HG03460 (cell line): Measurements from ENCODE around the gene WASF2.
"Not testable (repeated sequence)": the region's sequence is repeated elsewhere in the genome, so short reads cannot be mapped to it uniquely, and the experiment has no call there.

ENCODE experiments used
- ATAC-seq: cut with Tn5 transposase; IDR thresholded peaks from one replicate; pipeline ENCODE4 v1.9.1; 2021; ENCODE audit not compliant: unreplicated experiment

Gene WASF2

DNA sequence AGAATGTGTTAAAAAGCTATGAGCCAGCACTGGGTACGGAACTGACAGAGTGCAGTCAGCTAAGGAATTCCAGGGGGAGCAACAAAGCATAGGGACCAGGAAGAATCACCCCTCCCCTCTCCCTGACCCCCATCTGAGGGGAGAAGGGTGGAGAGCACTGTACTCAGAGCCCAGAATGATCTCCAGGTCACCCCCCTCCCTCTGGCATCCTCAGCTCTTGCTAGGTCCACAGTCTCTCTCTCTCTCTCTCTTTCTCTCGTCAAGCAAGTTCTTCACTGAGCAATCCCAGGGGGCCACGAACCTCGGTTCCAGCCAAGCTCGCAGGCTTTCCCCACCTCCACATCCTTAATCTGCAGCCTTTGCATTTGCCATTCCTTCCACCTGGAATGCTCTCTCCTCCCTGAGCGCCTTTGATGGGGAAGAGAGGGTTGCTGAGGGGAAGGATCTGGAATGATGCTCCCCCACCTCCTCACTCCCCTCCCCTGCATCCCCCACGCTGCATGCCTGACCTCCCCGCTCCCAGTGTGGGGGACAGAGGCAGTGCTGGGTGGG is 6.7 kb upstream of the WASF2 start:
- ATAC-seq: no peak

DNA sequence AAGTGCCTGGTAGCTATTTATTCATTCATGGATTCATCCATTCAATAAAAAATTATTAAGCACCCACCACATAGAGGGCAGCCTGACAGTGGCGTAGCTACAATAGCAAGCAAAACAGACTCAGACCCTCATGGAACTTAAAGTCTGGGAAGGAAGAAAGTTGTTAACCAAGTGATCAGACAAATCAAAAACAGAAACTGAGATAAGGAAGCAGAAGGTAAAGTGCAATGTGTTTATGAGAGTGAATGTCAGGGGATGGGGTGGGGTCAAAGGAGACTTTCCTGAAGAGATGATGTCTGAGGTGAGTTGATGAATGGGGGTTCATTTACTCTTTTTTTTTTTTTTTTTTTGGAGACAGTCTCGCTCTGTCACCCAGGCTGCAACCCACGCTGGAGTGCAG is 2.8 kb upstream of the WASF2 start:
- no peak for ATAC-seq

DNA sequence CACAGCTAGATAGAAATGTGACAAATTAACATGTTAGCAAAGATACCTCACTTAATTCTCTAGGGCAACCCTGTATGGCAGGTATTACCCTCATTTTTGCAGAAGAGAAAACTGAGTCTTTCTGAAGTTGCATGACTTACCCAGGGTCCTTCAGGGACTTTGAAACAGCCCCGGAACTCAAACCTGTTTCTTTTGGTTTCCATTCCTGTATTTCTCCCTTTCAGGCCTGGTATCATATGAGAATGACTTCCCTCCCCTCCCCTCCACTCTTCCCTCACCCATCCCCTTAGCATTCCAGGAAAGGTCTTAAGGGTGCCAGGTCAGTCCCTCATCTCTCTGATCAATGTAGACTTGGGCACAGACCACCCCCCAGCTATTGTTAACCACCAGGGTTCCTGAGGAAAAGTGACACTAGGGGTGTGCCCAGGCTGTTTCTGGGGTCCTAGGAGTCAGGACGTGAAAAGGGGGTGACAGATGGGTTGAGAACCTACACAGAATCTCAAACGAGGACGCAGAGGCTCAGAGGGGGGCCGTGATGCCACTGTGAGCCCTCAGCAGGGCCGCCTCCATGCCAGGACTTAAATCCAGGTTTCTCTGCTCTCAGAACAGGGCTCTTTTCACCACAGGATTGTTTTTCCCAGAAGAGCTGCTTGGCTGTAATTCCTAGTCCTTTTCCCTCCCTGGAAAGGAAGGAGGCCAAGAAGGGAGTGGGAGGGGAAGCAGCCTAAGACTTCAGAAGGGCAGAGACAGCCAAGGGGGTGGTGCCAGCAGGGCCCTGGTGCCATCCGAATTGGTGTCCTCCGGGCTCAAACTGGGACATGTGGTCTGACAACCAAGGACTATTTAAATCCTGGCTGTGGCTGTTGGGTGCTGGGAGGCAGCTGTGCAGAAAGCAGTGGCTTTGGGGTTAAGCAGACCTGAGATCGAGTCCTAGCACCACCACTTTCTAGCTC is 2.1 kb upstream of the WASF2 start:
- ATAC-seq: no peak

DNA sequence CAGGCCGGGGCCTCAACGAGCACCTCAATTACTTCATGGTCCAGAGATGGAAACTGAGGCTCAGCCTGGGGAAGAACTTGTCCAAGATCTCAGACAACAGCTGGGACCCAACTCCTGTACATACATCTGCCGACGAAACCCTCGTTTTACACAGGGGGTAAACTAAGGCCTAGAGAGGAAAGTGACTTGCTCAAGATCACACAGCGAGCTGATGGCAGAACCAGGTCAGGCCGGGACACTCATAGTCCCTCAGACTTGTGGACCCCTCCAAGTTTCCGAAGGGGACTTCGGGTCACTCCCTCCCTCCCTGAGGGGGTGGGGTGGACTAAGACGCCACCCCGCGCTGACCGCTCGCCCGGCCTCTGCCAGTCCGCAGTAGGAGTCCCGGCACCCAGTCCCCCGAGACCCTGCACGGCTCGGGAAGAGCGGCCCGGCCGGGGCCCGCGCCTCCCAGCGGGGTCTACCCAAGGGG is 430 bp downstream of the WASF2 start:
- ATAC-seq: peak; percentile 15

DNA sequence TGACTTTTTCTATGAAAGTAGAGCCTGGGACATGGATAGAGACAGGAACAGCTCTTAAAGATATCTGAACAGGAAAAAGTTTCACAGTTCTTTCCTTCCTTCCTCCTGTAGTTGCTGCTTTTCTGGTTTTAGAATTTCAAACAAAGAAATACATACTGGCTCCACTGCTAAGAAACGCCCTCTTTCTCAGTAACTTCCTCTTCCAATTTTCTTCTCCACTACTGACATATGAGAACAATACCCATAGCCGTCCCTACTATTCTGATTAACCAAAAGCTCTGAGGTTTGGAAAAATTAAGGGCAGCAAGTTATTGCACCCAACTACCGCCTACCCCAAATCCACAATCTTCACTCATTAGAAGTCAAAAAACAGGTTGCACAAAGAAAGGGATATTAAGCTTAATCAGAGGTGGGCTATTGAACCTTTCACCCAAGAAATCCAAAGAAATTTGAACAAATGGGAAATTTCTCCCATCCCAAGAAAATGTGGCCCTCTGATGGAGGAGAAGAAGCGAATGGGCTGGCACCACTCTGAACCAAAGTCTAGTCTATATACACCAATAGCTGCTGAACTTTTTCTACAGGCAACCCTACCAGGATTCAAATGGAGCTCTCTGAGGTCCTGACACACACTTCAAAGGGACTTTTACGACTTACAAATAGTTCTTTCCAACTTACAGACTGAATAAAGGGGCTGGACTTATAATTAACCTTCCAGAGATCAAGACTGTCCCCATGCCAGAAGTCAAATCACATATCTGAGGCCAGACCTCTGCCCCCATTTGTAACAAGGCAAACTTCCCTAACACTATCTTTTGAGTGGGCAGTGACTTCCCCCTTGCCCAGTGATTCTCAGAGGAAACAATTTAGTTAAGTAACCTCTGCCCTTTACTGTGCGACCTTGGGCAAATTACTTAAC is 1.7 kb downstream of the WASF2 start:
- ATAC-seq: no peak

DNA sequence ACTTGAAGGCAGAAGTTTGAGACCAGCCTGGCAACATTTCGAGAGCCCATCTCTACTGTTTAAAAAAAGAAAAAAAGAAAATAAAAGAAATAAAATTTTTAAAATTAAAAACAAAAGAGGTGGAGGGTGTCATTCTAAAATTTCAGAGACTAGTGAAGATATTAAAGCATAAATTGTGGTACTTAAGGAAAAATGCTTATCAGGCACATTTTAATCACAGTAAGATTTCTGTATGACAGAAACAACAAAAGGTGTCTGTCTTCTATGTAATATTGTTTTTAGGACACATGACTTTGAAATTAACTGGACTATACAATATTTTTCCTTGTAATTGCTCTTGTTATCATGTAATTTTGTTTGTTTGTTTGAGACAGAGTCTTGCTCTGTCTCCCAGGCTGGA is 4.6 kb downstream of the WASF2 start:
- no peak for ATAC-seq

DNA sequence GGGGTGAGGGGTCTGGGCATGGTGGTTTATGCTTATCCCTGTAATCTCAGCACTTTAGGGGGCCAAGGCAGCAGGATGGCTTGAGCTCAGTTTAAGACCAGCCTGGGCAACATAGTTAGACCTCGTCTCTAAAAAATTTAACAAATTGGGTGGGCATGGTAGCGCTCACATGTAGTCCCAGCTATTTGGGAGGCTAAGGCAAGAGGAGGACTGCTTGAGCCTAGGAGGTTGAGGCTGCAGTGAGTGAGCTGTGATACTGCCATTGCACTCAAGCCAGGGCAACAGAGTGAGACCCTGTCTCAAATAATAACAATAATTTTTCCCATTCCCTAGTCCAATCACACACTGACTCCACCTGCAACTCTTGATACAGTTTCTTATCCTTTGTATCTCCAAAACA is 6.3 kb downstream of the WASF2 start:
- ATAC-seq: no peak

DNA sequence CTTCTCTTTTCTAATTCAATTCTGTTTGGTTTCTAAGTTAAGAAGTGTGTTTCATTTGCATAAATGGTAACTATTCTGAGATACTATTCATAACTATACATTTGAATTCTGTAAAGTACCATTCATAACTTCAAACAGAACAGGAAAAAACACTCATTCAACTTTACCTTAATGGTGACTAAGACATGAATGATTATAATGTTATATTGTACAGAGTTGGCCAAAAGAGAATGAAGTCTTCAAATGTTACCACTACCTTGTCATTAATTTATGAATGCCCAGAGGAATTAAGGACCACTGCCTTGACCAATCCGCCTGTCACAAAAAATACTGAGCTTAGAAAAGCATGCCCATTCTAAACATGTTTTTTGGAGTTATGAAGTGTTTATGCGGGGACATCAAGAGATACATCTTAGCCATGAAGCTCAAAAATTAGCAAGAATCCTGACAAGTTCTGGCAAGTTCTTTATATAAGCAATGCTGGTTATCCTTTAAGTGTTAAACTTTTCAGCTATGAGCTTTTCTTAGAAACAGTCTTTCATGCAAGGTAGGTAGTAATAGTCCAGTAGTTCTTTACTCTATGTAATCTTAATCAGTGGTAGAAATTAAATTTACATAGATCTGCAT is 7.9 kb downstream of the WASF2 start:
- ATAC-seq: no peak

DNA sequence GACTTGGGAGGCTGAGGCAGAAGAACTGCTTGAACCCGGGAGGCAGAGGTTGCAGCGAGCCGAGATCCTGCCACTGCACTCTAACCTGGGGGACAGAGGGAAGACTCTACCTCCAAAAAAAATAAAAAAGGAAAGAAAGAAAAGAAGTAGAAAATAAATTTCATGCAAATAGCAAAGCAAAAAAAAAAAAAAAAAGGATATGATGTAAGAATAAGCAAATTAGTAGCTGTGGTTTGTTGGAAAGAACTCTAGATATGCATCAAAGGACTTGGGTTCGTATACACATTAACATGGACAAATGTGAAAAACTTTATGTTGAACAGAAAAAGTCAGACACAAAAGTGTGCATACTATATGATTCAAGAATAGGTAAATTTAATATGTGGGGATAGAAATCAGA is 11.9 kb downstream of the WASF2 start:
- no peak for ATAC-seq

DNA sequence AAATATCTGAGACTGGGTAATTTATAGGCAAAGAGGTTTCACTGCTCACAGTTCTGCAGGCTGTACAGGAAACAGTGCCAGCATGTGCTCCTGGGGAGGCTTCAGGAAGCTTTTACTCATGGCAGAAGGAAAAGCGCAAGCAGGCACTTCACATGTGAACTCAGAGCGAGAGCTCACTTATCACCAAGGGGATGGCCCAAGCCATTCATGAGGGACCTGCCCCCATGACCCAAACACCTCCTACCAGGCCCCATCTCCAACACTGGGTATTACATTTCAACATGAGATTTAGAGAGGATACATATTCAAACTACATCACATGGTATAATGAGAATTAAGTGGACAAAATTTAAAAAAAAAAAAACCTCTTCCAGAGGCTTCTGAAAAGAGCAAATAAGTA is 13.7 kb downstream of the WASF2 start:
- no peak for ATAC-seq

DNA sequence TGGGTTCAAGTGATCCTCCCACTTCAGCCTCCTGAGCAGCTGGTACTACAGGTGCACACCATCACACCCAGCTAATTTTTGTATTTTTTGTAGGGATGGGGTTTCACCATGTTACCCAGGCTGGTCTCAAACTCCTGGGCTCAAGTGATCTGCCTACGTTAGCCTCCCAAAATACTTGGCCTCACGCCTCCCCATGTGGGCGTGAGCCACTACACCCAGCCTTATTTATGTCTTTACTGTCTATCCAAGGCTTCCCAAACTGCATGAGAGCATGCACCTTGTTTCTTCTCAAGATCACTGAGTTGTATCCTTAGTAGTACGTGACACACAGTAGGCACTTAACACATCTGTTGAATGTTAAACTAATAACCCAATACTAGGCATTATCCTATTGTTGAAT is 14.2 kb downstream of the WASF2 start:
- no peak for ATAC-seq

DNA sequence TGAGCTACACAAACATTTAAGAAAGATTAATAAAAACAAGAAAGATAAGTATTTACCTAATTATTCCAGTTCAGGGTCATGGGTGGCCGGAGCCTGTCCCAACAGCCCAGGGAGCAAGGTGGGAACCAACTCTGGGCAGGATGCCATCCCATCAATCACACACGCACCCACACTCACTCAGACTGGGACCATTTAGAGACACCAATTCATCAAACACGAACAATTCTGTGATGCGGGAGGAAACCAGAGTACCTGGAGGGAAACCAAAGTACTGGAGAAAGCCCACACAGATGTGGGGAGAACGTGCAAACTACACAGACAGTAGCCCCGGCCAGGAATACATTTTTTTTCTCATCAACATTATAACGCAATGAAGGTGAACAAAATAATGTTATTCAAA is 16.2 kb downstream of the WASF2 start:
- no peak for ATAC-seq

DNA sequence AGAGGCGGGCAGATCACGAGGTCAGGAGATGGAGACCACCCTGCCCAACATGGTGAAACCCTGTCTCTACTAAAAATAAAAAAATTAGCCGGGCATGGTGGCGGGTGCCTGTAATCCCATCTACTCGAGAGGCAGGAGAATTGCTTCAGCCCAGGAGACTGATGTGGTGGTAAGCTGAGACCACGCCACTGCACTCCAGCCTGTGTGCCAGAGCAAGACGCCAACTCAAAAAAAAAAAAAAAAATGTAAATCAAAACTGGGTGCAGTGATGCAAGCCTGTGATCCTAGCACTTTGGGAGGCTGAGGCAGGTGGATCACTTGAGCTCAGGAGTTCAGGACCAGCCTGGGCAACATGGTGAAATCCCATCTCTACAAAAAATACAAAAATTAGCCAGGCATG is 17.9 kb downstream of the WASF2 start:
- not testable (repeated sequence) for ATAC-seq

DNA sequence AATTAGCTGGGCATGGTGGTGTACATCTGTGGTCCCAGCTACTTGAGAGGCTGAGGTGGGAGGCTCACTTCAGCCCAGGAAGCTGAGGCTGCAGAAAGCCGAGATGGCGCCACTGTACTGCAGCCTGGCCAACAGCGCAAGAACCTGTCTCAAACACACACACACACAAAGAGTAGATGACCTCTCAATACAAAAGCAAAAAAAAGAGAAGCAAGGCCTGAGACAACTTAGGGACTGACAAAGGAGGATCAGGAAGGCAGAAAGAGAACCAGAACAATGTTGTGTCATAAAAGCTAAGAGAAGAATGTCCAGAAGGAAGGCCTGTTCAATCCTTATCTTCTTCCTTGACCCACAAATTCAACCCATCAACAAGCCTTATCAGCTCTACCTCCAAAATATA is 18.5 kb downstream of the WASF2 start:
- ATAC-seq: no peak

DNA sequence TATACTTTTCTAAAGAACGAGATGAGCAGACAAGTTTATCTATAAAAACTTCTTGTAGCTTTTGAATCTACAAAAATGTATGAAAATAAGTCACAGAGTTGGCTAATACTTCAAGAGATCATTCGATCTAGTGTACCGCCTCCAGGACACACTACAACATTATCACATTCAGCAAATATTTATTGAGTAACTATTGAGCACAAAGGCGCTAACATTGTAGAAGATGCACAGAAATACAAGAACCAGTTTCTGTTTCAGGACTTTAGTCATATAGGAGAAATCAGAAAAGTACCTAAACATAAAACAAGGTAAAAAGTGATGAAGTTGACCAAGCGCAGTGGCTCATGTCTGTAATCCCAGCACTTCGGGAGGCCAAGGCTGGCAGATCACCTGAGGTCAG is 20.6 kb downstream of the WASF2 start:
- ATAC-seq: no peak

DNA sequence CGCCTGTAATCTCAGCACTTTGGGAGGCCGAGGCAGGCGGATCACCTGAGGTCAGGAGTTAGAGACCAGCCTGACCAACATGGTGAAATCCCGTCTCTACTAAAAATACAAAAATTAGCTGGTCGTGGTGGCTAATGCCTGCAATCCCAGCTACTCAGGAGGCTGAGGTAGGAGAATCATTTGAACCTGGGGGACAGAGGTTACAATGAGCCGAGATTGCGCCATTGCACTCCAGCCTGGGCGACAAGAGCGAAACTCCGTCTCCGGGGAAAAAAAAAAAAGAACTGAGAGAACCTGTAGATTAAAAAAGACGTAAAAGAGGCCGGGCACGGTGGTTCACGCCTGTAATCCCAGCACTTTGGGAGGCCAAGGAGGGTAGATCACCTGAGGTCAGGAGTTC is 21.6 kb downstream of the WASF2 start:
- ATAC-seq: not testable (repeated sequence)

DNA sequence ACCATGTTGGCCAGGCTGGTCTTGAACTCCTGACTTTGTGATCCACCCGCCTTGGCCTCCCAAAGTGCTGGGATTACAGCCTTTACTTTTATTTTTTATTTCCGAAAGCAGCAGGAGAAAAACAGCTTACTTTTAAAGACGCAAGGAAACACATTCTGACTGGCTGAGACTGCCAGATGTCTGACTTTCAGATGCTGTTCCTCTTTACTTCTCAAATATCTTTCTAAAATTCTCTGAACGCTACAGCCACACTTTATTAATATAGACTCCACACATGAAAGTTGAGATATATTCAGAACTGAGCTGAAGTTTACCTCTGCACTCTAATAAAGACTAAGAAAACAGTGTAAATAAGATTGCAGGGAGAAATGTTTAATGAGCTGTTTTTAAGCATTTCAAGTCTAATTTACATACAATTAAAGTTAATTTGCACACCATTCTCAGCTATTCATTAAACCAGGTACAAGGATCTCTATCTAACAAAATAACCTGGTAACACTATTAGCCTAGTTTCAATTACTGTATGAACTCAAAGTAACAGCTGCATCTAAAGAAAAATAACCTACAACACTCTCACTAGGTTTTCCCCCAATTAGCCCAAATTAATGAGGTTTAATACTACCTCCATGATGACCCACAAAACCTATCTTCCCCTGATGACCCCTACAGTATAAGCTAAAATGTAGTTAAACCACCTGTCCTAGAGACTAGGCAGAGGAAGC is 24.9 kb downstream of the WASF2 start:
- no peak for ATAC-seq

DNA sequence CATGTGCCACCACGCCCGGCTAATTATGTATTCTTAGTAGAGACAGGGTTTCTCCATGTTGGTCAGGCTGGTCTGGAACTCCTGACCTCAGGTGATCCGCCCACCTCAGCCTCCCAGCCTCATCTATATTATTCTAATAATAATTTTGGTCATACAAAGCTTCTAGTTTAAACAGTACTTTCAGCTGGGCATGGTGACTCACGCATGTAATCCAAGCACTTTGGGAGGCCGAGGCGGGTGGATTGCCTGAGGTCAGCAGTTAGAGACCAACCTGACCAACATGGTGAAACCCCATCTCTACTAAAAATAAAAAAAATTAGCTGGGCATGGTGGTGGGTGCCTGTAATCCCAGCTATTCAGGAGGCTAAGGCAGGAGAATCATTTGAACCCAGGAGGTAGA is 26.1 kb downstream of the WASF2 start:
- ATAC-seq: not testable (repeated sequence)

DNA sequence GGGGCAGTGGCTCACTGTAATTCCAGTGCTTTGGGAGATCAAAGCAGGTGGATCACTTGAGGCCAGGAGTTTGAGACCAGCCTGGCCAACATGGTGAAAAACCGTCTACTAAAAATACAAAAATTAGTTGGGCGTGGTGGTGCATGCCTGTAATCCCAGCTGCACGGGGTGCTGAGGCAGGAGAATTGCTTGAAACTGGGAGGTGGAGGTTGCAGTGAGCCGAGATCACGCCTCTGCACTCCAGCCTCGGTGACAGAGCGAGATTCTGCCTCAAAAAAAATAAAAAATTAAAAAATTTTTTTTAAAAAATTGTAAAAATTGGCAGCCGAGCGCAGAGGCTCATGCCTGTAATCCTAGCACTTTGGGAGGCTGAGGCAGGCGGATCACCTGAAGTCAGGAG is 31.4 kb downstream of the WASF2 start:
- not testable (repeated sequence) for ATAC-seq

DNA sequence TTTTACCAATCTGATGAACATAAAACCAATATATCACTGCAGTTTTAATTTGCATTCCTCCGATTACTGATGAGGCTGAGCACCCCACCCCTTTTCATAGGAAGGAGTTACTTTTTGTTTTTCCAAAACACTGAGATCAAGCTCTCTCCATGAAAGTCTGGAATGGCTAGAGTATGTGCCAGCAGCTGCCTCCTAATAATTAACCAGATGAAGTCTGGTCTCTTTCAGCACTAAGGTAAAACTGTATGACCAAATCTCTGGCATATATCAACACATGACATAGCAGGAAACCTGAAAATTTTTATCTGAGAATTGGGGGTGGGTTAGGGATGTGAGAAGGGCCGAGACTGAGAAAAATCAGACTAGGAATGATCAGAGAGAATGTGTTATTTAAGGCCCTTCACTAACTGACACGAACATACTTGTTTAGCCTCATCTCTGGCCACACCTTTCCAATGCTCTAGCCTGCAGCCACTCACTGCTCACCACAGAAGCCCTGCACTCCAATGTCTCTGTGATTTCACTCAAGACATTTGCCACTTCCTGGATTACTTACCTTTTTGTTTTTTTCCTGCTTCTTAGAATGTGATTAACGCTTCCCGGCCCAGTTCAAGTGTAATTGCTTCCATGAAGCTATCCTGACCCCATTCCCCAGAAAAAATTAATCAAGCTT is 34.7 kb downstream of the WASF2 start:
- ATAC-seq: no peak
